ENCODE results near the gene PTOV1.

The PTOV1 gene

GRCh38 chr19:49840321-49840720 is 10.6 kb upstream of the PTOV1 start:
- no peak for DNase-seq (ENCODE audit: extremely low spot score, insufficient read length, low read depth)
- no peak for FAIRE-seq

DNA sequence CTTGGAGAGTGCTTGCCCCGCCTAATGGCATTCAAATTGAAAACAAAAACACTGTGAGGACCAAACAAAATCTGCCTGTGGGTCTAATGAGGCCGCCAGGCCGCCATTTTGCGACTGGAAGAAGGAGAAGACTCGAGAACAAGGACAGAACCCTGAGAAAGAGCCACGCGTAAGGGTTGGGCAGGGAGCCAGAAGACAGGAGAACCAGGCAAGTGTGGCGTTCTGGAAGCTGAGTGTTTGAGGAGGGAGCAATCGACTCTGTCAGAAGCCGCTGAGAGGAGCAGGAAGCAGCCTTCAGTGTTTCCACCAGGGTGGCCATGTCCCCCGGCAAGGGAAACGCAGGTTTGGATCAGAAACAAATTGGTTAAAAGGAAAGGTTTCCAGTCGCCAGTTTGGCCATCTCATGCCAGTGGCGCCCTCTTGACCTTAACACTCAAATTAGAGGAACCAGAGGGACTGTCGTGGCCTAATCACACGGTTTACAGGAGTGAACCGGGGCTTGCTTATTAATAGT is 10.2 kb upstream of the PTOV1 start:
- FAIRE-seq (no peak), DNase-seq (ENCODE audit: extremely low spot score, insufficient read length, low read depth) (no peak)

DNA sequence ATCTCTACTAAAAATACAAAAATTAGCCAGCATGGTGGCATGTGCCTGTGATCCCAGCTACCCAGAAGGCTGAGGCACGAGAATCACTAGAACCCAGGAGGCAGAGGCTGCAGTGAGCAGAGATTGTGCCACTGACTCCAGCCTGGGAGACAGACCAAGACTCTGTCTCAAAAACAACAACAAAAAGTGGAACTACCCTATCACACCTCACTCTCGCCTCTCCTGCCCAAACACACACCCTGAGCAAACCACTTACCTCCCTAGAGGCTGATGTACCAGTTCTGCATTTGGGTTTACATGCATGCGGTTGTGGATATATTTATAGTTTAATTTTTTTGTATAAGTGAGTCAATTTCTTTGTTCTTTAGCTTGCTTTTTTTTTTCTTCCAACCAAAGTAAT is 7.7 kb upstream of the PTOV1 start:
- DNase-seq (ENCODE audit: extremely low spot score, insufficient read length, low read depth) (no peak), FAIRE-seq (no peak)

- FAIRE-seq (no peak), DNase-seq (ENCODE audit: extremely low spot score, insufficient read length, low read depth) (no peak)
Observed at GRCh38 chr19:49844138-49845095, 6.5 kb upstream of the PTOV1 start.

DNA sequence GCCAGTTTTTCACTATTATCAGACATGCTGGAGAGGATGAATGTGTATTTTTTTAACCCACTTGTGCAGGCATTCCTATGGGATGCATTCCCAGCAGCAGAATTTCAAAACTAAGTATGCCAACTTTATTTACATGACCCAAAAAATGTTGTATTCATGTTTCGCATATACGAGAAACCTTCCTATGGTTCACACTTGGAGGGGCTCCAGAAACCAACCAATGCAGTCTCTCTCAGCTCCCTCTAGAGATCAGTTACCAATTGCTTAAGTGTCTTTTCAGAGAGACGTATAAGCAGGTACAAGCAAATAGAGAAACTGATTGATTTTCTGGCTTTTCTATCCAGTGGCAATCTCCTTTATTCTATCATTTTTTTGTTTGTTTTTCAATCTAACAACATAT is 5.5 kb upstream of the PTOV1 start:
- DNase-seq (ENCODE audit: extremely low spot score, insufficient read length, low read depth), result no peak
- no peak for FAIRE-seq

DNA sequence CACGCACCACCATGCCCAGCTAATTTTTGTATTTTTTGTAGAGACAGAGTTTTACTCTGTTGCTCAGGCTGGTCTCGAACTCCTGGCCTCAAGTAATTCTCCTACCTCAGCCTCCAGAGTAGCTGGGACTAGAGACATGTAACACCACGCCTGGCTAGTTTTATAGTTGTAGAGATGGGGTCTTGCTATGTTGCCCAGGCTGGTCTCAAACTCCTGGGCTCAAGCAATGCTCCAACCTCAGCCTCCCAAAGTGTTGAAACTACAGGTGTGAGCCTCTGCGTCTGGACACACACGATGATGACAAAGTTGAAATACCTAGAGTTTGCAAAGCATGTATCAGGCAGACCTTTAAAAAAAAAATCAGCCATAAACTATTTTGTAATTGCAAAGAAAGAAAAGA is 4.6 kb upstream of the PTOV1 start:
- no peak for DNase-seq (ENCODE audit: extremely low spot score, insufficient read length, low read depth)
- no peak for FAIRE-seq

- FAIRE-seq (no peak), DNase-seq (ENCODE audit: extremely low spot score, insufficient read length, low read depth) (no peak)
Observed at GRCh38 chr19:49847731-49848696, 2.9 kb upstream of the PTOV1 start.

DNA sequence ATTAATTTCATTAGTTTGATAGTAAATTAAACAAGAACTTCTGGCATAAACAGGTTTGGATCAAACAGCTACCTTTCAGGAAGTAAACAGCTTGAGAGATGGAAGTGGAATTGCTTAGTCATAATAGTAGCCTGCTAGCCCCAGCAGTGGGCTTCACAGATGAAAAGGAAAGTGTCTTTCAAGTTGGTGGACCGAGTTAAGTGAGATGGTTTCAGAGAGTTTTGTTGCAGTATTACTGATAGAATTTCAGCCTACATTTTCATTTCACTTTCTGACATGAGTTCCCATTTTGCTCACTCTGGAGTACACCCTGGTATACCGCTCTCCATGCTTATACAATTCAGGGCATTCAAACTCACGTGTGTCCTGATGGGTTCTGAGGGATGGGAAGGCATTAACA is 2.0 kb upstream of the PTOV1 start:
- DNase-seq (ENCODE audit: extremely low spot score, insufficient read length, low read depth) (no peak), FAIRE-seq (no peak)

- DNase-seq (ENCODE audit: extremely low spot score, insufficient read length, low read depth) (no peak), FAIRE-seq (no peak)
Observed at GRCh38 chr19:49849433-49850220, 1.3 kb upstream of the PTOV1 start.

- FAIRE-seq, result no peak
Observed at GRCh38 chr19:49850221-49850486, 805 bp upstream of the PTOV1 start.

GRCh38 chr19:49851456-49852259 is 699 bp downstream of the PTOV1 start:
- DNase-seq (ENCODE audit: extremely low spot score, insufficient read length, low read depth) (no peak), FAIRE-seq (no peak)

More at GRCh38 chr19:49850221-49850486, 805 bp upstream of the PTOV1 start:
- DNase-seq (ENCODE audit: extremely low spot score, insufficient read length, low read depth), result no peak

DNA sequence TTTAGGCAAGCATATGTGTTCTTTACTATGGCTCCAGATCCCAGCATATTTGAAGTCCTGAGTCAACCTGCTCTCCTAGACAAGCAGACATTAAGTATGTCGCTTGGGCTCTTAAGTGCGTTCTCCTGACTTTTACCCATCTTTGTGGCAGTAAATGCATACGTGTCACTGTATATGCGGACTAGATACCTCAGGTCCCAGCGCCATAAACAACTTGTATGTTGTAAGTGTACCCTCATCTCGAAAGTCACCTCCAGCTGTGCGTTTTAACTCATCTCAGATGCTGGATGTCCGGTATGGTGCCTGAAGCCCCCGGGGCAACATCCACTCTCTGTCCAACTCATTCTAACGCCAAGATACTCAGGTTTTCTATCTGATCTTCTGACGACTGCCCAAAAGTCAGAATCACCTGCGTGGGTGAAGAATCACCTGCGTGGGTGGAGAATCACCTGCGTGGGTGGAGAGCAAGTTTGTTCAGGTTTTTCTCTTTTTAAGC is 1.7 kb downstream of the PTOV1 start:
- FAIRE-seq (no peak), DNase-seq (ENCODE audit: extremely low spot score, insufficient read length, low read depth) (no peak)

- FAIRE-seq (no peak), DNase-seq (ENCODE audit: extremely low spot score, insufficient read length, low read depth) (no peak)
Observed at GRCh38 chr19:49853852-49854377, 3.0 kb downstream of the PTOV1 start.

DNA sequence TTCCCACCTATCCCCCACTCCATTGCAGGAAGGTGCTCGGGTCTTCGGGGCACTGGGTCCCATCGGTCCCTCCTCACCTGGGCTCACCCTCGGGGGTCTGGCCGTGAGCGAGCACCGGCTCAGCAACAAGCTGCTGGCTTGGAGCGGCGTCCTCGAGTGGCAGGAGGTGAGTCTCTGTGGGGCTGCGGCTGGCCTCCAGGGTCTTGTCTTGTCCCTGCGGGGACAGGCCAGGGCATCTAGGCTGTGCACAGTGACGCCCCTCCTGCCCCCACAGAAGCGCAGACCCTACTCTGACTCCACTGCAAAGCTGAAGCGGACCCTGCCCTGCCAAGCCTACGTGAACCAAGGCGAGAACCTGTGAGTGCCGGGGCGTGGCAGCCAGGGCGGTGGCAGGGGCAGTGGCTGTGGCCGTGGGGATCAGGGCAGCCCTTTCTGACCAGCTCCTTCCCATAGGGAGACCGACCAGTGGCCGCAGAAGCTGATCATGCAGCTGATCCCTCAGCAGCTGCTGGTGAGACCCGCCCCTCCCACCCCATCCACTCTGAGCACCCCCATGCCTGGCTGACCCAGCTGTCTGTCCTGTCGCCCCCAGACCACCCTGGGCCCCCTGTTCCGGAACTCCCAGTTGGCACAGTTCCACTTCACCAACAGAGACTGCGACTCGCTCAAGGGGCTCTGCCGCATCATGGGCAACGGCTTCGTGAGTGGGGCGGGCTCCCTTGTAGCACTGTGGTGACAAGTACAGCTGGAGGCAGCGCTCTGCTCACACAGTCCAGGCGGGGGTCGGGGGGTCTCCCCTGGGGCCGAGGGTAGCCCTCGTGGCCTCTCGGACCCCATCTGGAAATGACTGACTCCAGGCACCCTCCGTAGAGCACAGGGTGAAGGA is 3.7 kb downstream of the PTOV1 start:
- no peak for DNase-seq (ENCODE audit: extremely low spot score, insufficient read length, low read depth)
- FAIRE-seq, result no peak

GRCh38 chr19:49855277-49855675 is 4.3 kb downstream of the PTOV1 start:
- DNase-seq (ENCODE audit: extremely low spot score, insufficient read length, low read depth), result no peak
- no peak for FAIRE-seq

DNA sequence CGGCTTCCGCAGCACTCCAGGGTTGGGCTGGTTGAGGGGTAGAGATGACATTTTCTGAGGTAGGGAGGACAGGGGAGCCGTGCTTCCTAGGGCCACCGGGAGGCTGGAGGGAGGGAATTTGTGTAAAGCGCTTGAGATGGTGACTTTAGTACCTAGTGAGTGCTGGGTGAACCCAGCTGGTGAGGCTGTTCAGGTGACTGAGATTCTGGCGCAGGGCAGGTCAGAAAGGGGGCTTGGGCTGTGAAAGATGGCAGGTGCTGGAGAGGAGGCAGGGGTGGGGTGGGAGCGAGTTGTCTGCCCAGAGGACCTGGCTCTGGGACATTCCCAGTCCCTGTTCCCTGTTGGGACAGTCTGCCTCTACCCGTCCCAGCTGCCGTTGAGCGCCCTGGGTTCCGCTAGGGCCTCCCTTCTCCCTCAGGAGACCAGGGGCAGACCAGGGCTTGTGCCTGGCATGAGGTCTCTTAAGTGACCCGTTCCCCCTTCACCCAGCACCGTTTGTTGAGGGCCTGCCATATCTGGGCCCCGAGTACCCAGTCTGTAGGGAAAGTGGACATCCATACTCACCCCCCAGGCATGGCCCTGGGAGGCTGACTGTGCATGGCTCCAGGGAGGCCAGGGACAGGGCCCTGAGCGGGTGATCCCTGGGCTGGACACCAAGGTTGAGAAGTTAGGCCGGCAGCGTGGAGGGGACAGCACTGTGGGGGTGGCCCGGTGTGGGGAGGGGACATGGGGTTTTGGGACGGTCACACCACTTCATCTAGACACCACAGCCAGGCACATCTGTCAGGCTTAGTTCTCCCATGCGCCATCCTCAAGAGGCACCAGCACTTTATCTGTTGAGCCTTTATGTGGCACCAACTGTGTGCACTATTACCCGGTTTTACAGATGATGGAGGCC is 5.0 kb downstream of the PTOV1 start:
- DNase-seq (ENCODE audit: extremely low spot score, insufficient read length, low read depth) (no peak), FAIRE-seq (no peak)

DNA sequence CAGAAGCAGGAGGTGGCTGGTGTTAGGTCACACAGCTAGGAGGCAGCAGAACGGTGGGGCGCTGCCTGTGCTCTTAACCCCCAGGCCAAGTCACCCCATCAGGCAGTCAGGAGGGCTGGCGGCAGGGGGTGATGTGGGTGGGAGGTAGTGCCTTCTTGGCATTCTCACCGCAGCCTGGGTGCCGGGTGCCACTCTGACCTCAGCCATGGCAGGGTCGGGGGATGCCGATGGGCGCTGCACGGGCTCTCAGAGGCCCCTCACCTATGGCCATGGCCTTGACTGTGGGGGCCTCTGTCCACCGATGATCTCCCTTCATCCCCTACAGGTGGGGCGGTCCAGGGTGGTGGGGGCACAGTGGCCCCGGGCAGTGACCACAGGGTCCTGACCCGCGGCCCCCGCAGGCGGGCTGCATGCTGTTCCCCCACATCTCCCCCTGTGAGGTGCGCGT is 5.6 kb downstream of the PTOV1 start:
- no peak for DNase-seq (ENCODE audit: extremely low spot score, insufficient read length, low read depth)
- FAIRE-seq, result no peak

Measured in GM18507 (cell line).